ENCODE results near the gene MAML2.

DNA sequence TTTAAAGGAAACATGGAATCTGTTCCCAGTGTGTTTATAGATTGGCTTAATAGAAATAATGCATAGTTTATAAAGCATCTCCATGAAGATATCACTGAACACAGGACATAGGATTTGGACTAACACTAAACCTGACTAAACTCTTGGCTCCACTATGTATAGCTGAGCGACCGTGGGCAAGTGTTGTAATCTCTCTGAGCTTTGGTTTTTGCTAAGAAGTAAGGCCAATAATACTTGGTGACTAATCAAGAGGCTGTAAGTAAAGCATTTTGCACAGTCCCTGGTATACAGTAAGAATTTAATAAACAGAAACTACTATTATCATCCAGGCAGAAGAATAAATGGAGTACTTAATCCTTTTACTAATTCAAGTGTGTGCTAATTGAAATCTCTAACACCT lies 293.6 kb downstream of the MAML2 start:
- TF ChIP-seq, protein P1, sequence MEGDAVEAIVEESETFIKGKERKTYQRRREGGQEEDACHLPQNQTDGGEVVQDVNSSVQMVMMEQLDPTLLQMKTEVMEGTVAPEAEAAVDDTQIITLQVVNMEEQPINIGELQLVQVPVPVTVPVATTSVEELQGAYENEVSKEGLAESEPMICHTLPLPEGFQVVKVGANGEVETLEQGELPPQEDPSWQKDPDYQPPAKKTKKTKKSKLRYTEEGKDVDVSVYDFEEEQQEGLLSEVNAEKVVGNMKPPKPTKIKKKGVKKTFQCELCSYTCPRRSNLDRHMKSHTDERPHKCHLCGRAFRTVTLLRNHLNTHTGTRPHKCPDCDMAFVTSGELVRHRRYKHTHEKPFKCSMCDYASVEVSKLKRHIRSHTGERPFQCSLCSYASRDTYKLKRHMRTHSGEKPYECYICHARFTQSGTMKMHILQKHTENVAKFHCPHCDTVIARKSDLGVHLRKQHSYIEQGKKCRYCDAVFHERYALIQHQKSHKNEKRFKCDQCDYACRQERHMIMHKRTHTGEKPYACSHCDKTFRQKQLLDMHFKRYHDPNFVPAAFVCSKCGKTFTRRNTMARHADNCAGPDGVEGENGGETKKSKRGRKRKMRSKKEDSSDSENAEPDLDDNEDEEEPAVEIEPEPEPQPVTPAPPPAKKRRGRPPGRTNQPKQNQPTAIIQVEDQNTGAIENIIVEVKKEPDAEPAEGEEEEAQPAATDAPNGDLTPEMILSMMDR (IDR thresholded peaks at IDR 0.05) = no peak
- no peak for TF ChIP-seq POLR2A (IDR thresholded peaks at IDR 0.05)

All from esophagus squamous epithelium (tissue), 4 donors.